Vagina (tissue), 2 donors: ENCODE data around the gene ADPRS. TPM values are rescaled to one million over a fixed set of nuclear protein-coding genes. Genes with fewer than 3 reads are reported as not detected.

Experiments
- DNase-seq, 2 donors: peaks; one replicate each; pipeline ENCODE4 v3.0.0-alpha.2; 2017; ENCODE audit errors: extremely low spot score in 2 of 2
- H3K27ac ChIP-seq: fragments of 200-600 bp; sonication (generic); one replicate; pipeline ENCODE4 v1.5.1; 2019
- H3K27me3 ChIP-seq: fragments of 200-600 bp; sonication (generic); one replicate; pipeline ENCODE4 v1.5.1; 2019
- H3K36me3 ChIP-seq, 2 donors: fragments of 200-600 bp; sonication (generic); one replicate each; pipeline ENCODE4 v1.5.1; 2017 to 2019
- H3K4me1 ChIP-seq: fragments of 200-600 bp; sonication (generic); one replicate; pipeline ENCODE4 v1.5.1; 2019
- H3K4me3 ChIP-seq, 2 donors: fragments of 200-600 bp; sonication (generic); 1 replicate in 1 of 2; 2 replicates in 1 of 2; pipeline ENCODE4 v1.5.1; 2016 to 2019
- H3K9me3 ChIP-seq: fragments of 200-600 bp; sonication (generic); one replicate; pipeline ENCODE4 v1.5.1; 2019
- POLR2A ChIP-seq, 2 donors: fragments of 450-650 bp; IDR thresholded peaks; one replicate each; pipeline ENCODE4 v1.6.1; 2017; ENCODE audit warnings: antibody characterized with exemption in 2 of 2, mild to moderate bottlenecking in 2 of 2, moderate library complexity in 2 of 2
- POLR2AphosphoS5 ChIP-seq, 2 donors: sonication (generic); formaldehyde crosslinking; IDR thresholded peaks; one replicate each; pipeline ENCODE4 v1.9.0; 2017; ENCODE audit warnings: antibody characterized with exemption in 2 of 2, mild to moderate bottlenecking in 2 of 2, low read depth in 1 of 2; ENCODE audit not compliant: insufficient read depth in 1 of 2
- intact Hi-C: fragments of 100-400 bp; cut with DNase I; formaldehyde crosslinking; loops from one replicate; pipeline ENCODE4 v1.15.1; 2023
- total RNA-seq: library from RNA; depleted of rRNA; stranded (reverse); fragments of >200 nt; gene quantifications from one replicate; pipeline ENCODE4 v1.2.3, GENCODE V29; 2016
- TF ChIP-seq, protein P1 (sequence below), 3 experiments: fragments of 450-650 bp in 2 of 3; fragments of 200-600 bp in 1 of 3; sonication (generic) in 1 of 3; IDR thresholded peaks; one replicate each; pipeline ENCODE4 v1.5.1; 2017 to 2019; ENCODE audit warnings: antibody characterized with exemption in 3 of 3, mild to moderate bottlenecking in 2 of 3, moderate library complexity in 2 of 3

The ADPRS gene
- total RNA-seq, 1 donor from 2014 or later = 32.2 TPM

DNA sequence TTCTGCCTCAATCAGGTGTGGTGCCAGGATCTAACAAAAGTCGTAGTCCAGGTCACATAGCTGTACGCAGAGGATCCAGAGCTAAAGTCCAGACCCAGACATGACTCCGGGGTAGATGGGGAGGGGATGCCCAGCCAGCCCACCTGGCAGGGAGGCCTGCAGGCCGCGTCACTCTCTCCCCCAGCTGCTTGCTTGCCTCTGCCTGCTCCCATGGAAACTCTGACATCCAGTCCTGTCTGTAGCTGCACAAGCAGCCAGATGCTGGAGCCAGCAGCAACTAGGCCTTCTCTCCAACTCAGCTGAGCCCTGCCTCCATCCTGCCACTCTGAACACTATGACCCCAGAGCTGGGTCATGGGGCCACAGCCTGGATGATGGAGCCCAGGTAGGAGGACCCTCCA, 28.2 kb downstream of the ADPRS start:
- no peak for DNase-seq
- Histone ChIP-seq H3K4me3 (no peak overlapping the region), H3K4me1 (peaks cover 17% of the 10 kb centered on the region), H3K9me3 (no peaks in the 10 kb centered on the region), H3K27ac (peak overlapping the region; percentile 68), H3K27me3 (no peaks in the 10 kb centered on the region), H3K36me3 (no peaks in the 10 kb centered on the region)
- TF ChIP-seq POLR2AphosphoS5 (IDR thresholded peaks at IDR 0.05; ENCODE audit: insufficient read depth in 1 of 2, low read depth in 1 of 2) = no peak
- intact Hi-C loops = no loop called here

DNA sequence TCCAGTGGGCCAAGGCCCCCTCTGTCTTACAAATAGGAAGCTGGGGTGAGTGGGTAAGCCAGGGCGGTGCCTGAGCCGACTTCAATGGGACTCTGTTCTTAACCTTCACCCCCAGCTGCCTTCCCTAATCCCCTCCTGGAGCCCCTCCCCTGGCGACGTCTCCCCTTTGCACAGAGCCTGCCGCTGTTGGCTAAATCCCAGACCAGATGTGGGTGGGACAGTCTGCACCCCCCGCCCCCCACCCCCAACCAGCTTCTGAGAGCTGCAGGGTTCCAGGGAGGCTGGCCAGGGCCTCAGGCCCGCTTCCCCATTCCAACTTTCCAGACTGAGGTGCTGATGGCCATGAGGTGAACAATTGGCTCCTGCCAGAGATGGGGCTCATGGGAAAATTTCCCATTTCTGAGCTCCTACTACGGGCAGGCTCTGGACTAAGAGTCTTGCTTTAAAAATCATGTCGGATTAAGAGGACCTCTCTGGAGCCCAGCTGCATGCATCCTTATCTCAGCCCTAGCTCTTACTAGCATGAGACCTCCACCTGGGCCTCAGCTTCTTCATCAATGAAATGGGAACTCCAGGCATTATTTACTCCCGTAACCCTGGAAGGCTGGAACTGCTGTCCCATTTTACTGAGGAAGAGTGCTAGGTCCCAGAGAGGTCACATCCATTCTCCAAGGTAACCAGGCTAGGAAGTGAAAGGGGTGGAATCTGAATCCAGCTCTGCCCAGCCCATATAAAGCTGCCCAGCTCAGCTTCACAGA, 29.9 kb downstream of the ADPRS start:
- H3K36me3 ChIP-seq = no peaks in the 10 kb centered on the region
- H3K27ac ChIP-seq = no peak overlapping the region
- TF ChIP-seq, protein P1, sequence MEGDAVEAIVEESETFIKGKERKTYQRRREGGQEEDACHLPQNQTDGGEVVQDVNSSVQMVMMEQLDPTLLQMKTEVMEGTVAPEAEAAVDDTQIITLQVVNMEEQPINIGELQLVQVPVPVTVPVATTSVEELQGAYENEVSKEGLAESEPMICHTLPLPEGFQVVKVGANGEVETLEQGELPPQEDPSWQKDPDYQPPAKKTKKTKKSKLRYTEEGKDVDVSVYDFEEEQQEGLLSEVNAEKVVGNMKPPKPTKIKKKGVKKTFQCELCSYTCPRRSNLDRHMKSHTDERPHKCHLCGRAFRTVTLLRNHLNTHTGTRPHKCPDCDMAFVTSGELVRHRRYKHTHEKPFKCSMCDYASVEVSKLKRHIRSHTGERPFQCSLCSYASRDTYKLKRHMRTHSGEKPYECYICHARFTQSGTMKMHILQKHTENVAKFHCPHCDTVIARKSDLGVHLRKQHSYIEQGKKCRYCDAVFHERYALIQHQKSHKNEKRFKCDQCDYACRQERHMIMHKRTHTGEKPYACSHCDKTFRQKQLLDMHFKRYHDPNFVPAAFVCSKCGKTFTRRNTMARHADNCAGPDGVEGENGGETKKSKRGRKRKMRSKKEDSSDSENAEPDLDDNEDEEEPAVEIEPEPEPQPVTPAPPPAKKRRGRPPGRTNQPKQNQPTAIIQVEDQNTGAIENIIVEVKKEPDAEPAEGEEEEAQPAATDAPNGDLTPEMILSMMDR (IDR thresholded peaks at IDR 0.05) = no peak
- TF ChIP-seq POLR2A (IDR thresholded peaks at IDR 0.05) (no peak), POLR2AphosphoS5 (IDR thresholded peaks at IDR 0.05; ENCODE audit: insufficient read depth in 1 of 2, low read depth in 1 of 2) (no peak)
- no peaks in the 10 kb centered on the region for H3K9me3 ChIP-seq
- peaks cover 24% of the 10 kb centered on the region for H3K4me1 ChIP-seq
- no peak overlapping the region for H3K4me3 ChIP-seq
- no peaks in the 10 kb centered on the region for H3K27me3 ChIP-seq
- no peak for DNase-seq
- intact Hi-C loops = no loop called here

DNA sequence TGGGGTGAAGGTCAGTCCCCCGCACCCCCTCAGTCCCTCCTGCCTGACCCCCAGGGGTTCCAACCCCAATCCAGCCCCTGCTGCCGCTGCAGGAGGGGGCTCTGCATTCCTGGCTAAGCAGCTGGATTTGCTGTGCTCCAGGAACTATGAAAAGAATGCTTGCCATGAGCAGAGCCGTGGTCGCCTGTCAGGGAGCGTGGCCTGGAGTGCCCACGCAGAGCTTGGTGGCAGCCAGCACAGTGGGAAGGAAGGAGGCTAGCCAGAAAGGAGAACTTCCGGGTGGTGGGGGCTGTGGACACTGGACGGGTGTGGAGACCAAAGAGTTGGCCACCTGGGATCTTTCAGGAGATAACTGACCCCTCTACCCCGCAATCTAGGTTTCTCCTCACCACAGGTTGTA, 30.8 kb downstream of the ADPRS start:
- H3K36me3 ChIP-seq = no peaks in the 10 kb centered on the region
- TF ChIP-seq POLR2A (IDR thresholded peaks at IDR 0.05) (no peak), POLR2AphosphoS5 (IDR thresholded peaks at IDR 0.05; ENCODE audit: insufficient read depth in 1 of 2, low read depth in 1 of 2) (no peak)
- TF ChIP-seq, protein P1 (IDR thresholded peaks at IDR 0.05) = no peak
- no peak overlapping the region for H3K27ac ChIP-seq
- intact Hi-C loops = no loop called here
- no peak for DNase-seq
- H3K4me1 ChIP-seq = peaks cover 32% of the 10 kb centered on the region
- no peak overlapping the region for H3K4me3 ChIP-seq
- H3K9me3 ChIP-seq = no peaks in the 10 kb centered on the region
- H3K27me3 ChIP-seq = no peaks in the 10 kb centered on the region

DNA sequence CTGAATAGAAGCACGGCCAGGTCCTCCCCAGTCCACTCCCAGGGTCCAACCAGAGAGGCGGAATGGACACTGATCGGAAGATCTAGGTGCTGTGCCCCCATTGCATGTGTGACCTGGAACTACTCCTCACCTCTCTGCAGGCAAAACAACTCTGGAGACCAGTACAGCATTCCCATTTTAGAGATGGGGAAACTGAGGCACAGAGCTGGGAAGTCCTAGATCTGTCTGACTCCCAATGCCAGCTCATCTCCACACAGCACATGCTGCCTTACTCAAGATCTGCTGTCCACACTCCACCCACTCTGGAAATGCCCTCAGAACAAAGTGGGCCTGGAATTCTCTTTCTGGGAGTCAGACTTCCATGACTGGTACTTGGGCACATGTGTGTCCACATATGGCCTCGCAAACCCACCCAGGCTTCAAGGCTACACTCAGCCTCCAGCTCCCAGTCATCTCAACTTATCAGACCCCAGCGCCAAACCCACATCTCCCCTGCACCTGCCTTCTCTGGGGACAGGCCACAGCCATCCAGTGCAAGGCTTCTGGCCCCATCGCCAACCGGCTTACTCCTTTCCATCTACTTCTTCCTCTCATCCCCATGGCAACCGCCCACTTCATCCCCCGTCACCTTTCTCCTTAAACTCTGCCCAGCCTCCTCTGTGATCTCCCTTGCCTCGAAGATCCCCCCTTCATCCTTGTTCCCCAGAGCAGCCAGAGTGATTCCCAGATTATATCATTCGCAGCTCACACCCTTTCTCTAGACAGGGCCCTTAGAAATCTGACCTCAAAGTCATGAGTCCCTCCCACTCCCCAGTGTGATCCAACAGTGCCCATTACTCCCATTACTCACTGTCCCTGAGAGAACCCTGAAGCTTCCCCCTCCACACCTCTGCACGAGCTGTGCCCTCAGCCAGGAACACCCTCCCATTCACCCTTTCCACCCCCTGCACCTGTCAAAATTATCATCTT, 33.7 kb downstream of the ADPRS start:
- intact Hi-C loops = no loop called here
- Histone ChIP-seq H3K27me3 (no peaks in the 10 kb centered on the region), H3K27ac (no peak overlapping the region), H3K4me3 (no peak overlapping the region), H3K9me3 (no peaks in the 10 kb centered on the region), H3K36me3 (no peaks in the 10 kb centered on the region), H3K4me1 (peaks cover 32% of the 10 kb centered on the region)
- TF ChIP-seq, protein P1 (IDR thresholded peaks at IDR 0.05) = no peak
- TF ChIP-seq POLR2AphosphoS5 (IDR thresholded peaks at IDR 0.05; ENCODE audit: insufficient read depth in 1 of 2, low read depth in 1 of 2) = no peak
- TF ChIP-seq POLR2A (IDR thresholded peaks at IDR 0.05) = no peak
- DNase-seq = no peak

DNA sequence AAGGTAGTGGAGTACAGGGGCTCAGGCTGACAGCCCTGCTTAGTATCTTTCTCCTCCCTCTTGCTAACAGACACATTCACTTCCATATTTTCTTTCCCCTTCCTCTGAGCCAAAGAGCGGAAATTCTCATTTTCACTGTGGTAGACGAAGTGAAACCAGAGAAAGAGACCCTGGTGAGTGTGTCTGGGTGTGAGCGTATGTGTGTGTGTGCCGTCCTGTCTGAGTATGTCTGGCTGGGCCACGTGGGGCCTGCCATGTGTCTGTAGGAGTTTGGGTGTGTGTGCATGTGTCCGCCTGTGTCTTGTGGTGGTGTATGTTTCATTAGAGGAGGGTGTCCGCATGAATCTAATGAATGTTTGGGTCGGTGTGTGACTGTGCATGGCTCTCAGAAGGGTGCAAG, 34.7 kb downstream of the ADPRS start:
- peaks cover 32% of the 10 kb centered on the region for H3K4me1 ChIP-seq
- no peak for TF ChIP-seq POLR2A (IDR thresholded peaks at IDR 0.05)
- TF ChIP-seq POLR2AphosphoS5 (IDR thresholded peaks at IDR 0.05; ENCODE audit: insufficient read depth in 1 of 2, low read depth in 1 of 2) = no peak
- TF ChIP-seq, protein P1 (IDR thresholded peaks at IDR 0.05) = no peak
- no peak overlapping the region for H3K27ac ChIP-seq
- DNase-seq = no peak
- H3K9me3 ChIP-seq = no peaks in the 10 kb centered on the region
- no peak overlapping the region for H3K4me3 ChIP-seq
- no peaks in the 10 kb centered on the region for H3K36me3 ChIP-seq
- no peaks in the 10 kb centered on the region for H3K27me3 ChIP-seq
- intact Hi-C loops = no loop called here
